Measurements from ENCODE around the gene THAP10.
"Not testable (repeated sequence)": the region's sequence is repeated elsewhere in the genome, so short reads cannot be mapped to it uniquely, and the experiment has no call there.

The THAP10 gene

GRCh38 chr15:70931821-70932220, 39.6 kb upstream of the THAP10 start:
- Histone ChIP-seq H3K36me3 (no peaks in the 10 kb centered on the region), H3K27me3 (ENCODE audit: insufficient read depth, low read depth, severe bottlenecking) (no peaks in the 10 kb centered on the region), H3K4me3 (ENCODE audit: low read depth, low read length) (no peak overlapping the region), H3K27ac (no peak overlapping the region), H3K9me3 (ENCODE audit: severe bottlenecking) (no peaks in the 10 kb centered on the region)
- TF ChIP-seq CTCF (IDR thresholded peaks at IDR 0.05; ENCODE audit: low read depth, low read length): no peak
- DNase-seq: no peak

GRCh38 chr15:70926914-70927313, 34.7 kb upstream of the THAP10 start:
- DNase-seq; H3K36me3 ChIP-seq; H3K9me3 ChIP-seq (ENCODE audit: severe bottlenecking); H3K4me3 ChIP-seq (ENCODE audit: low read depth, low read length); H3K27ac ChIP-seq; H3K27me3 ChIP-seq (ENCODE audit: insufficient read depth, low read depth, severe bottlenecking): not testable (repeated sequence)

- no peak overlapping the region for H3K27ac ChIP-seq
- H3K4me3 ChIP-seq (ENCODE audit: low read depth, low read length): no peak overlapping the region
- no peaks in the 10 kb centered on the region for H3K27me3 ChIP-seq (ENCODE audit: insufficient read depth, low read depth, severe bottlenecking)
- TF ChIP-seq CTCF (IDR thresholded peaks at IDR 0.05; ENCODE audit: low read depth, low read length): no peak
- H3K36me3 ChIP-seq: no peaks in the 10 kb centered on the region
- no peak for DNase-seq
- no peaks in the 10 kb centered on the region for H3K9me3 ChIP-seq (ENCODE audit: severe bottlenecking)
Measured at GRCh38 chr15:70923311-70924080, 31.3 kb upstream of the THAP10 start.

DNA sequence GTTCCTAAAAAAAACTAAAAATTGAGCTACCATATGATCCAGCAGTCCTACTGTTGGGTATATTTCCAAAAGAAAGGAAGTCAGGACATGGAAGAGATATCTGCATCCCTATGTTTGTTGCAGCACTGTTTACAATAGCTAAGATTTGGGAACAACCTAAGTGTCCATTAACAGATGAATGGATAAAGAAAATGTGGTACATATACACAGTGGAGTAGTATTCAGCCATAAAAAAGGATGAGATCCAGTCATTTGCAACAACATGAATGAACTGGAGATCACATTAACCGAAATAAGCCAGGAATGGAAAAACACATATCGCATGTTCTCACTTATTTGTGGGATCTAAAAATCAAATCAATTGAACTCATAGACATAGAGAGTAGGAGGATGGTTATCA, 29.9 kb upstream of the THAP10 start:
- Histone ChIP-seq H3K36me3 (no peaks in the 10 kb centered on the region), H3K27me3 (ENCODE audit: insufficient read depth, low read depth, severe bottlenecking) (no peaks in the 10 kb centered on the region), H3K4me3 (ENCODE audit: low read depth, low read length) (no peak overlapping the region), H3K27ac (no peak overlapping the region), H3K9me3 (ENCODE audit: severe bottlenecking) (peaks cover 4% of the 10 kb centered on the region)
- no peak for TF ChIP-seq CTCF (IDR thresholded peaks at IDR 0.05; ENCODE audit: low read depth, low read length)
- DNase-seq: no peak

GRCh38 chr15:70920981-70921696, 28.9 kb upstream of the THAP10 start:
- Histone ChIP-seq H3K27ac (no peak overlapping the region), H3K9me3 (ENCODE audit: severe bottlenecking) (peaks cover 6% of the 10 kb centered on the region), H3K4me3 (ENCODE audit: low read depth, low read length) (no peak overlapping the region), H3K27me3 (ENCODE audit: insufficient read depth, low read depth, severe bottlenecking) (no peaks in the 10 kb centered on the region), H3K36me3 (no peaks in the 10 kb centered on the region)
- DNase-seq: no peak
- TF ChIP-seq CTCF (IDR thresholded peaks at IDR 0.05; ENCODE audit: low read depth, low read length): no peak

DNA sequence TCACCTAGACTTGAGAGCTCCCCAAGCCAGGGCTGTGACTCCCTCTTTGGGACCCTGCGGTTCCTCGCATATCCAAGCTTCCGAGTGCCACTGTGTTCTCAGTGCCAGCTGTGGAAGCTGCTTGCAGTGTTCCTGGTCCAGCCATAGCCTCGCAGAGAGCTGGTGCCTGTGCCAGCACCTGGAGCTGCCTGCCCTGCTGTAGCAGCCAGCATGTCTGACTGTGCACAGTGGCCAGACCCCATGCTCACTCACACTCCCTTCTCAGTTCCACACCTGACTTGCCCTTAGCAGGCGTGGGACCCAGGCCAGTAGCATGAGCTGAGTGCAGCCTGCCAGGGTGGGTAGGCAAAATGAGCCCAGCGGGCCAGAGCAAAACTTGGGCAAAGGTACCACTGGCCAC, 25.7 kb upstream of the THAP10 start:
- H3K36me3 ChIP-seq: no peaks in the 10 kb centered on the region
- H3K27ac ChIP-seq: no peak overlapping the region
- peaks cover 6% of the 10 kb centered on the region for H3K9me3 ChIP-seq (ENCODE audit: severe bottlenecking)
- TF ChIP-seq CTCF (IDR thresholded peaks at IDR 0.05; ENCODE audit: low read depth, low read length): no peak
- DNase-seq: no peak
- no peaks in the 10 kb centered on the region for H3K27me3 ChIP-seq (ENCODE audit: insufficient read depth, low read depth, severe bottlenecking)
- no peak overlapping the region for H3K4me3 ChIP-seq (ENCODE audit: low read depth, low read length)

All from WERI-Rb-1 (cell line).